Activated effector memory CD4-positive, alpha-beta T cell treated with anti-CD3 and anti-CD28 coated beads, Interleukin-2, amount 50 U/mL, for 16 hours (primary cell): ENCODE results near the gene ORC1.
A peak's percentile ranks its signal among the peaks of the same experiment; 100 is the strongest.

ENCODE experiments used
- DNase-seq: peaks from one replicate; pipeline ENCODE4 v3.0.0-alpha.2; 2020

Gene ORC1

DNA sequence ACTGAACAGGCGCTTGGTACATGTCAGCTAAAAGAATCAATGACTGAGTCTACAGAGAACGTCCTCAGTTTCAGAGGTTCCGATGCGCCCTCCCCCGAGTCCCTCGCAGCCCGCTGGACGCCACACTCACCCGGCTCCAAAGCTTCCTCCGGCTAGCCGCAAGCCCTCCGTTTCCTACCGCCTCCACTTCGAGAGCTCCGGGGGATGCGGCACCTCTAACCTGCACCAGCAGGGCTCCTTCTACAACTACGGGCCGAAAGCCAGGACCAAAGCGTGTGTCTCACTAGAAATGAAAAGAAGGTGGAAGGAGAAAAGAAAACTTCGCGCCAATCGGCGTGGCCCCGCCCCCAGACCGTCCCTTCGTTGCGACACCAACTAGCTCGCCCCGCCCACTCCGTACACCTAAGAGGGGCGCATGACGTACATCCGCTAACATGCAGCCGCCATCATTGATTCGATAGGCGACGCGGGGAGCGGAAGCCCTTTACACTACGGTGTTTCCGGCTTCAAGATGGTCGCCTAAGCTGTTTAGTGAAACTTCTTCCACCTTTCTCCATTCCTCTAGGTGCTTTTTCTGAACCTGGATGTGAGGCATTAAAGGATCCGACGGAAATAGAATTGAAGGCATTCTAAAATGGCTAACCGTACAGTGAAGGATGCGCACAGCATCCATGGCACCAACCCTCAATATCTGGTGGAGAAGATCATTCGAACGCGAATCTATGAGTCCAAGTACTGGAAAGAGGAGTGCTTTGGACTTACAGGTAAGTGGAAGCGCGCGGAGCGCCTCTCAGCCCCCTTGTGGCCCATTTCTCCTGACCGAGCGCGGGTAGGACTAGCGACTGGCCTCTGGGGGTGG is at the start of gene ORC1, which contains the start of gene PRPF38A:
Gene ORC1 (minus strand): TSS at position 308 of the 859 bp plus-strand sequence. CDS start 2,200 bp downstream, outside the sequence.
Gene PRPF38A (plus strand): TSS at position 487 of the 859 bp plus-strand sequence. CDS start 148 bp downstream, at position 635.
- DNase-seq: peak; percentile 99

DNA sequence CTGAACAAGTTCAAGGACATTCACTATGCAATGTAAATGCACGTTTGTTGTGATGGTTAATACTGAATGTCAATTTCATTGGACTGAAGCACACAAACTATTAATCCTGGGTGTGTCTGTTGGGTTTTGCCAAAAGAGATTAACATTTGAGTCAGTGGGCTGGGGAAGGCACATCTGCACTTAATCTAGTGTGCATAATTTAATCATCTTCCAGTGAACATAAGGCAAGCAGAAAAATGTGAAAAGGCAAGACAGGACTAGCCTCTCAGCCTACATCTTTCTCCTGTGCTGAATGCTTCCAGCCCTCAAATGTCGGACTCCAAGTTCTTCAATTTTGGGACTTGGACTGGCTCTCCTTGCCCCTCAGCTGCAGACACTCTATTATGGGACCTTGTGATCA is 40.2 kb upstream of the ORC1 start:
- DNase-seq: no peak

DNA sequence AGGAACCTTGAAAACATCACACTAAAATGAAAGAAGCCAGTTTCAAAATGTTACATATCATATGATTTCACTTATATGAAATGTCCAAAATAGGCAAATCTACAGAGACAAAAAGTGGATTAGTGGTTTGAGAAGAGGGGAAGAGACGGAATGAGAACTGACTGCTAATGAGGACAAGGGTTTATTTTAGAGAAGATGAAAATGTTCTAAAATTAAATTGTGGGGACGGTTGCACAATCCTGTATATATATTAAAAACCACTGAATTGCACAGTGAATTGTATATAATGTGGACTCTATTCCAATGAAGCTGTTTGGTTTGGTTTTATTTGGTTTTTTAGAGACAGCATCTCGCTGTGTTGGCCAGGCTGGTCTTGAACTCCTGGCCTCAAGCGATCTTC is 35.8 kb upstream of the ORC1 start:
- no peak for DNase-seq

DNA sequence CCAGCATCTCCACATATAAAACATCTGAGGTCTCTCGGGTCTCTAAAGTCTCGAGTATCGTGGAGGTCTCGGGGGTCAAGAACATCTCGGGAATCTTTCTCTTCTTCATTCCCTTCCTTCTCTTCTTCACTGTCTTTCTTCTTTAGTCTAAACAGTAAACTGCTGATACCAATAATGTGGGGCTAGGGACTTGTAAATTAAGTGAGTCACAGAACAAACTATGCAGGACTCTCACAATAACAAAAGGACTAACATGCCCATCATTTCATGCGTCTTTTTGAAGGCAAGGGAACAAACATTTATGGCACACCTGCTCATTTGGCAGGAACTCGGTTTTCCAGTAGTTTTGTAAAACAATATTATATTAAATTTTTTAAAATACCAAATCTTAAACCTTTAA is 32.6 kb upstream of the ORC1 start:
- DNase-seq: no peak

DNA sequence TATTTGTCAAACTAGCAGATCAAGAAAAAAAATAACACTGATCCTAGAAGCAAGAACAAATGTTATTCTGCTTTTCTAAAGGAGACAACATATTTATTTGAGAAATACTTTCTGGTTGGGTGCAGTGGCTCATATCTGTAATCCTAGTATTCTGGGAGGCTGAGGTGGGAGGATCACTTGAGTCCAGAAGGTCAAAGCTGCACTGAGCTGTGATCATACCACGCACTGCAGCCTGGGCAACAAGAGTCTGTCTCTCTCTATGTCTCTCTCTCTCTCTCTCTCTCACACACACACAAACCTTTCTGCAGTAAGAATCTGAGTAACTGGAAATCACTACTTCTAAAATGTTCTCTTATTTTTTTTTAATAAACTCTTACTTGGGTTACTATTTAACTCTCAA is 31.4 kb upstream of the ORC1 start:
- no peak for DNase-seq

DNA sequence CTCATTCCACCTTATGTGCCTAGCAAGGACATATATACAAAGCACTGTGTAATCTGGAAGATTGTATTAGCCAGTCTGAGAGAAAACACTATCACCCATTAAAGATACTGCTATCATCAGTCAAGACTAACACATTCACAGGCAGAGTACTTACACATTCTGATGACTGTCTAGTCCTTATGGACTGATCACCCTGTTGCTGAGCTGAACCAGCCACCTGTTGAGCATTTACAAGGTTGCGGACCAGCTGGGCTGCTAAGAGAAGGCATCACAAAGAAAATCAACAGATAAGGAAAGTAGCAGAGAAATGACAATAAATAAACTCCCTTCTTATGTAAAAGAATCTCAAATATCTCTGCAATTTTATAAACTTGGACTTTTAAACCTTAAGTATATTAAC is 31.0 kb upstream of the ORC1 start:
- DNase-seq: no peak

DNA sequence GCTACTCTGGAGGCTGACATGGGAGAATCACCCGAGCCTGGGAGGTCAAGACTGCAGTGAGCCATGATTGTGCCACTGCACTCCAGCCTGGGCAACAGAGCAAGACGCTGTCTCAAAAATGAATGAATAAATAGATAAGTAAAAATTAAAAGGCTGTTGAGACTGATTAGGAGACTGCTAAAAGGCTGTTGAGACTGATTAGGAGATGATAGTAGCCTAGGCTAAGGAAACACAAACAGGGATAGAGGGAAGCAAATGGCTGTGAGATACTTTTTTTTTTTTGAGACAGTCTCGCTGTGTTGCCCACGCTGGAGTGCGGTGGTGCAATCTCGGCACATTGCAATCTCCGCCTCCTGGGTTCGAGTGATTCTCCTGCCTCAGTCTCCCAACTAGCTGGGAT is 28.6 kb upstream of the ORC1 start:
- no peak for DNase-seq

DNA sequence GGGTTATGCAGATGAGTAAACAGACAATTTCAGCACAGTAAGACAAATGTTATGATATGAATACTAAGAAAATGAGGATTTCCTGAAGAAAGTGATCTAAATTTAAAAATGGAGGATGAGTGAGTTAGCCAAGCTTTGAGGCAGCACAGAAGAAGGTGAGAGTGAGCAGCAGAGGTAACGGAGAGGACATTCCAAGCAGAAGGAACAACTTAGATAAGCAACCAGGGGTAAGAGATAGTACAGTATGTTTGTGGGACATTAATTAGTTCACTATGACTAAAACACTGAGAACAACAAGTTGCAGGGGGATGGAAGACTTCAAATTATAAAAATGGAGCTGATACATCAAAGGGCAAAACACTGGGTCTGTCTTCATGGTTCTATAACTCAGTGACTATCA is 22.9 kb upstream of the ORC1 start:
- no peak for DNase-seq

DNA sequence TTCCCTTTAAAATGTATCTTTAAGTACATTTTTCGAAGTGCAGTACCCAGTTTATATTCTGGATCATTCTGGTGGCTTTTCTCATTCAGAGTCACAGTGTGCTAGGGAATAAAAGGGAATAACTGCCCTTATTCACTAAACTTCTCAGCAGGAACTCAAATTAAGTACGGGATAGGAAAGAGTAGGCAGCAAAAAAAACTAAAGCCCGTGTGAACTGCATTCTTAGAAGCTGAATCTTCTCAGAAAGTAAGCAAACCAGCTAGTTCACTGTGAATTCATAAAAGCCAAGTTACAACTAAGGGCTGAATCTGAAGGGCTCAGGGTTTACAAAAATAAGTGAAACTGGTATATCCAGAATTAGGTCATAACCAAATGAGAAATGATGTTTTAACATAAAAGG is 22.1 kb upstream of the ORC1 start:
- DNase-seq: no peak

DNA sequence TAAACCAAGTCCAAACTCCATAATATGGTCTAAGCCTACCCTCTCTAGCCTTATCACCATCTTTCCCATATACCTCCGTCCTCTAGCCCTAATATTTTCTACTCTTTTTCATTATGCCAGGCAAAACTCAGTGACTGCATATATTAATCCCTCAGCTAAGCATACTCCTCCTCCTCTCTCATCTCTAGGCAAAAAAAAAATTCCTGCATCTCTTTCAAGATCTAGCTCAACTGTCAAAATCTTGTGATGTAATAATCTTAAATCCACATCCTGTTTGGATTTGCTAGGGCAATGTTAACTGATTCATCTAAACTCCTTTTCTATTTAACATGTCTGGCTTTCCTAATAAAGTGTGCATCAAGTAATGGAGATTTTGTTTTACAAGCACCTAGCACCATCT is 20.6 kb upstream of the ORC1 start:
- DNase-seq: no peak

DNA sequence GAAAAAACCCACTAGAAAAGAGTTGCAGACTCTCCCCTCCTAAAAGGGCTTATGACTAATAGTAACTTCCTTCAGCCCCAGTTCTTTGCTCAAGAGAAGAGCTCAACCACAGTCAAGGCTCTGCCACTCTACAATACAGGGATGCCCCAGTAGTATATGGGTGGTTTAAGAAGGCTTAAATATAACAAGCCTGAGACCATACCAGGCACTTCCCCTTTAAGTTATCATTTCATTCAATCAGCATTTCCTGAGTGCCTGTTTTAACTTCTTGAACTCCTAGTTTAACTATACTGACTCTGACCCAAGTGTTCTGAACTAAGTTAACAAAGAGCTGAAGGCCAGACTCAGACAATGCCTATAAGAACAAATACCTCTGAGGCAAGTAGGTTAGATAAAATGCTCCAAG is 20.0 kb upstream of the ORC1 start:
- no peak for DNase-seq

DNA sequence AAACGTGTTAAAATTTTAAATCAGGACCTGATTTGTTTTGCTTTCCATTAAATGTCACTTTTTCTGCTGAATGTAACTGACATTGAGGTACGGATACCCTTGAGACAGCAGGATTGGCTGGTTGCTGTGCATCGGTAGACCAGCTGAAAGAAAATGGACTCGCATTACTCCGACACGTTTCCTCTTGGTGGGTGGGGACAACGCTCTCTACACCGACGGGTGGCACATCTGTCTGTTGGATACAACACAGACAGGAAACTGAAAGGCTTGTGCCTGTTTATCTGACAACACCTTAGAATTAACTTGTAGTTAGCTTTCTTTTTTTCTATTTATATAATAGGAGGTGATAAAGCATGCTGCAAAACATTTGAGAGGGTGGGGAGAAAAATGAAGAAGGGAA is 19.5 kb upstream of the ORC1 start:
- DNase-seq: peak; percentile 87

DNA sequence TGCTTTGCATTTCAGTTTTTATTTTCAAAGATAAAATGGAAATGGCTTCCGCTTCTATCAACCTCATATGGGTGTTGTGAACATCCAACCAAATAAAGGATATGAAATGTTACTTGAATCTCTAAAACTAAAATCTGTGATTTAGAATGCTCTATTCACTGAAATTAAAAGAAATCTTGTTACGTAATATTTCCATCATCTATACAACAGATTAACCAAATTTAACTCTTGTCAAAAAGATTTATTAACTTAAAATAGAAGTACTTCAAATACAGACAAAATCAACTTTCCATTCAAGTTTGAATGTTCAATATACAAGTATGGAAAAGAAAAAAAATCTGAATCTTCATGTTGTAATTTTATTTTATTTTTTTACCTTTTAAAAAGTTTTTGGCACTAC is 18.8 kb upstream of the ORC1 start:
- no peak for DNase-seq

DNA sequence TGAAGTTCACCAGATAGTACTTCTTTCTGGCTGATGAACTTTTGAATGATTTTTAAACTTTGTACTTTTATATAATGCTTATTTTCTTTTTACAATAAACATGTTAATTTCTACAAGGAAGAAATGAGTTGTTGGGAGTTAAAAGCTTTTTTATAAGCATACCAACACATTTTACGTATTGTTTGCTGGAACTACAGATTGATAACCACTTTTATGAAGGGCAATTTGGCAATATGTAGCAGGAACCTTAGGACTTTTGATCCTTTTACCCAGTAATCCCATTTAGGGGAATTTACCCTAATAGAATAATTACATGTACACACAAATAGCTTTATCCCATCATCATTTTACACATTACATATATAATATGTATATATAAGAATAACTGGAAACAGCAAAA is 16.5 kb upstream of the ORC1 start:
- DNase-seq: no peak

DNA sequence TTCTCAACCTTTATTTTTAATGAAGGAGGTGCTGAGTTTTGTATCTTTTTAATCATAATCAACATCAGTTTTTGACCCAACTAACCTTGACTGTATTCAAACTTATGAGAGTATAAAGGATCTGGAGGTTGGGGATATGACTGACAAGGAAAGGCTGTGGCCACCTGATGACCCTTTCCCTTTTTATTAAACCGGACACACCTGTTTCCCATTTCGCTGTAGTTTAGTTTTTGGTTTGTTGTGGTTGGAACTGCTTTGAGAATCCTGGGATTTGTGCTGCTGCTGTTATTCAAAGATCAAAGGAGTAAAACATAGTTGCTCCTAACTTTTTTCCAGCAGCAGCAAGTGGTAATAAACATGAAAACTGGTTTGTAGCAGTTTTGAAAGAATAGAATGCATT is 12.6 kb upstream of the ORC1 start:
- DNase-seq: no peak

DNA sequence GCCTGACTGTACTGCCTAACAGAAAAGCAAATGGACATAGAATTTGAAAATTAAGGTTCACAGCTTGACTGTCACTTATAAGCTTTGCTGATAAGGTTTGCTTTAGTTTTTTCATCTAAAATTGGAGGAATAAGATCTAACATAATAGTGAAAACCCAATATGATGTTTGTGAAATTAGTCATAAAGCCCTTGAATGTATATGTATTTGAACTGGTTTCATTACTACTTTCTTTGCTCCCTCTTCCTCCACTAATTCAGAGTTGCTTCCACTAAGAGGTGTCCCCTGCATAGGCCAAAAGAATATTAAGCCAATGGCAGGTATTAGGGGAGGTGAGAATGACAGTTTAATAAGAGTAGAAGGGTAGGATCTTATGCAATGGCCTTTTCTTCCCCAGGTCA is 10.7 kb upstream of the ORC1 start:
- no peak for DNase-seq

DNA sequence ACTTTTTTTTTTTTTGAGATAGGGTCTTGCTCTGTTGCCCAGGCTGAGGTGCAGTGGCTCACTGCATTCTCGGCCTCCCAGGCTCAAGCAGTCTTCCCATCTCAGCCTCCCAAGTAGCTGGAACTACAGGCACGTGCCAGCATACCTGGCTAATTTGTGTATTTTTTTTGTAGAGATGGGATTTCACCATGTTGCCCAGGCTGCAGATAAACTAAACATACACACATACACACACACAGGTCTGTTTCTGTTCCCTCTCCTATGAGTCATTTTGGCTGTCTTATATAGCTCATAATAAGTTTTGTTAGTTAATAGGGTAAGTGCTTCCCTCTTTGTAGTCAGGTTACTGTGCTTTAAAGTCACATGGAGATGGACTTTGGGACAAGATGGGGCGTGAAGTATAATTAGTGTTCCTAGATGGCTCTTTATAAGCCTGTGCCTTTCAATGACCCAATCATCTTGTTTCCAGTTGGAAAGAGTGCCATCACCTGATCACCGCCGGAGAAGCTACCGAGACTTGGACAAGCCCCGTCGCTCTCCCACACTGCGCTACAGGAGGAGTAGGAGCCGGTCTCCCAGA is 9.3 kb upstream of the ORC1 start:
- no peak for DNase-seq

DNA sequence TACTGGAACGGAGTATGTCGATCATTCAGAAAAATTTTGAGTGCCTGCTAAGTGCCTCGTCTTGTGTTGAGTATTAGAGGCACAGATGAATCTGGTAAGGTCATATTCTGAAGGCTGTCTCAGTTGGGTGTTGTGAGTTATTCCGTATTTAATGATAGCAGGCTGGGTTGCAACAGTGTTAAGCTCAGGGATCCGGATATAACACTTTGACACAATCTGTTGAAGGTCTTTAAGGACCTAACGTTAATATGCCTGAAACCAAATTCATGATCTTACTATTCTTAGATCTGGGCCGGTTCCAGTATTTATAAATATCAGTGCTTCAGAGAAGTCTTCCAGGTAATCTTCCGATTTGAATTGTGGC is 734 bp upstream of the ORC1 start:
- no peak for DNase-seq

DNA sequence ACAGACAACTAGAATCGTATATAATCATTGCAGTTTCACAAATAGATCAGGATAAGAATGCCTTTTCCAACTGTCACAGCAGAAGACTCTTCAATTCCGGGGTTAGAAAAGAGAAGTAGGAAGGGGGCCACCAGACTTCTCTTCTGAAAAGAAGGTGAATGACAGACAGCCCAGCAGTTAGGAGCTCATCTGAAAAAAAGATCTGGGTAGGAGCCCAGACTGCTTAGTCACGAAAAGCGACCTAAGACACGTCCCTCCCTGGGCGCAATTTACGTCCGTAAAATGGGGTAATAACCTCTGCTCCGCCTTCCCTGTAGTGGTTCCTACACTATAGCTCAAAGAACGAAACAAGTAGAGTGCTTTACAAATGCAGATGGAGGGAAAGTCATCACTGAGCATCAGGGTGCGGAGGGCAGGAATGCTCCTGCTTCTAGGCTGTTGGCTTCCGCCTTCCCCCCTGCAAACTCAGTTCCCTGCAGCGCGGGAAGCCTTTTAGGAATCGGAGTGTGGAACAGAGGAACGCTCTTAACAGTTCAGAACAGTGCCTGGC is 582 bp downstream of the ORC1 start:
- DNase-seq: peak; percentile 78

DNA sequence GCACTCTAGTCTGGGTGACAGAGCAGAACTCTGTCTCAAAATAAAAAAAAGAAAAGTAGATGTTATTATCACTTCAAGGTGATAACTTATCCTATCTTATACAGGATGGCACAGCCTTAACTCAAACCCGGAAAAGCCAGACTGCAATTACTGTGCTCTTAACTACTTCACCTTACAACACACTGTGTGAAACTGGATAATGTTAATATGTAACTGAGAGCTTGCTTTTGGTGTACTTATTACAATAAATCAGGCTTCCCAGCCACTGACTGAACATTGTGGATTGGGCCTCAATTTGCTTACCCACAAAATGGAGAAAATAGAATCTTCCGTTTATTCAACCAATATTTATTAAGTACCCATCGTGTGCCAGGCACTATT is 1.4 kb downstream of the ORC1 start:
- no peak for DNase-seq

DNA sequence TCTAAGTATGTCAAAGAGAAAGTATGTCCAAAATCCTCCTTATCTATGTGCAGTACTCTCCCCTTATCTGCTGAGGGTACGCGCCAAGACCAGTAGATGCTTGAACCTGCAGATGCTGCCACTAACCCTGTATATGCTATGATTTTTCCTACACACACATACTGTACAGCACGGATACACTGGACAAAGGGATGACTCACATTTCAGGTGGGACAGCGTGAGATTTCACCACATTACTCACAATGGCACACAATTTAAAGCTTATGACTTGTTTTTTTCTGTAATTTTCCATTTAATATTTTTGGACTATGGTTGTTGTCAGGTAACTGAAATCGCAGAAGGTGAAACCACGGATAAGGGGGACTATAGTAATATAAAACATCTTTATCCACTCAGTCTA is 4.1 kb downstream of the ORC1 start:
- DNase-seq: no peak

DNA sequence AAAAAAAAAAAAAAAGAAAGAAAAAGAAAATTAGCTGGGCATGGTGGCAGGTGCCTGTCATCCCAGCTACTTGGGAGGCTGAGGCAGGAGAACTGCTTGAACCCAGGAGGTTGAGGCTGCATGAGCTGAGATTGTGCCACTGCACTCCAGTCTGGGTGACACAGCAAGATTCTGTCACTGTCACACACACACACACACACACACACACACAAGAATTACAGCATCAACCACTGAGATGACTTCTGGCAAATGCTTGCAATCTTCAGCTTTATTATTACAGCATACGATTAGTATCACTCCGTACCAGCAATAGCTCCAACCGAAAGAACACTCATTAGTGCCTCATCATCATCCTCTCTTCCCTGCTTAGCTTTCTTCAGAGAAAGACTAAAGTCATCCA is 4.6 kb downstream of the ORC1 start:
- DNase-seq: no peak

DNA sequence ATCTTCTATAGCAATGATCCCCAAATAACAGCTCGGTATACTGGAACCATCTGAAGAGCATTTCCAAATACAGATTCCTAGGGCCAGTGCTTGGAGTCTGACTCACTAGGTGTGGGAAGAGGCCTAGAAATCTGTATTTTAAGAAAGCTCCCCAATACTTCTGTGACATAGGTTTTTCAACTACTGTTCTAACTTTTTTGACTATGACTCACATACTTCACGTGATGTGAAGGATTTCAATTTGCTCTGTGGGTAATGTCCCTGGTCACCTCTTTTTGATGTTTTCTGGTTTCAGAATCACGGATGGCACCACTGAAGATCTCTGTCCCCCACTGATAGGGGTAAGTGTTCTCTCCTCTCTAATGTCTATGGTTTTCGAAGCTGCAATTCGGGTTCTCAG is 11.0 kb downstream of the ORC1 start:
- no peak for DNase-seq

DNA sequence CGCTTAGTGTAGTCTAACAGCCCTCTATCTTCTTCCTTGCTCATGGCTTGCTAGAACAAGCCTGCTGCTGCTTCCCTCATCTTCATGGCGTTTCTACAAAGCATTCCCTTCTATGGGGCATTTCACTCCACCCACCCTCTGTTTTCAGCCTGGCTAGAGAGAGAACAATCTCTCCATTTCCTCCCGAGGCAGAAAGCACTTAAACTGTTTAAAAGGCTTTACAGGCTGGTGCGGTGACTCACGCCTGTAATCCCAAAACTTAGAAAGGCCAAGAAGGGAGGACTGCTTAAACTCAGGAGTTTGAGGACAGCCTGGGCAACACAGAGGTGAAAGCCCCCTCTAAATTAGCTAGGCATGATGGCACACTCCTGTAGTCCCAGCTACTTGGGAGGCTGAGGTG is 17.8 kb downstream of the ORC1 start:
- DNase-seq: no peak

DNA sequence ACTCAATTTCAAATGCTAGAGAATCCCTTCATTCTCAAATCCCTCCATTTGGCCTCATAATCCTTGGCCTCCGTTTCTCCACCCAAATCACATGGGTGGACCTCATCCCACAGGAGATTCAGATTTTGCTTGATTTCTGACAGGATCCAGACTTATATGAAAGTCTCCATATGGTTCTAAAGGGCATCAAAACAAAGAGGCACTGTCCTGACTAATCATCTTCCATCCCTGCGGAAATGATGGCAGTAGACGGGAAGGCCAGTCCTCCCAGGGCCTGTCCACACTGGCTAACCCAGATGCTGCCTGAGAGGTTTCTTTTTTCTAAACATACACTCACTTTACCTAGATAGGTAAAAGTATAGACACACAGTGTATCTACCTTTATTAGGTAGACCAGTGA is 18.8 kb downstream of the ORC1 start:
- no peak for DNase-seq
